ENCODE data around the gene ADH6. TPM values are rescaled to one million over a fixed set of nuclear protein-coding genes. Genes with fewer than 3 reads are reported as not detected.

The ADH6 gene
- total RNA-seq, 1 experiment from 2014 or later = not detected

- peaks cover 27 to 29% of the 10 kb centered on the region in 2 experiments for H3K4me1 Mint-ChIP-seq
- Histone ChIP-seq H2BK12ac (ENCODE audit: insufficient read length, low read depth, low read length) (no peak overlapping the region), H3K23ac (ENCODE audit: insufficient read length, low read depth, low read length) (no peak overlapping the region), H2BK20ac (ENCODE audit: low read depth, low read length, poor library complexity, severe bottlenecking) (no peak overlapping the region), H2AFZ (ENCODE audit: low read length) (no peak overlapping the region), H3K27me3 (ENCODE audit: insufficient read depth, low read length) (no peaks in the 10 kb centered on the region), H3T11ph (ENCODE audit: low read length) (no peak overlapping the region), H2BK120ac (ENCODE audit: low read depth, low read length, poor library complexity, severe bottlenecking) (no peak overlapping the region), H4K20me1 (ENCODE audit: control insufficient read depth, insufficient read depth, insufficient read length) (no peaks in the 10 kb centered on the region), H4K5ac (ENCODE audit: insufficient read length, low read depth, low read length) (no peak overlapping the region), H2BK15ac (ENCODE audit: low read depth, low read length) (no peak overlapping the region), H4K91ac (ENCODE audit: insufficient read length, low read depth, low read length) (no peak overlapping the region), H3K18ac (ENCODE audit: insufficient read length, low read depth, low read length) (no peak overlapping the region), H3K9ac (ENCODE audit: extremely low read depth, insufficient read length, low read length) (no peak overlapping the region), H3K56ac (ENCODE audit: insufficient read length, low read depth, low read length) (no peak overlapping the region), H3K27ac (ENCODE audit: insufficient read length, low read depth, low read length) (no peak overlapping the region), H3K9me3 (ENCODE audit: control insufficient read depth, low read depth, low read length) (no peaks in the 10 kb centered on the region), H3K4ac (ENCODE audit: low read depth, low read length) (no peak overlapping the region), H4K8ac (replicated peaks; ENCODE audit: insufficient read length, low read depth, low read length) (no peak overlapping the region), H2BK5ac (ENCODE audit: insufficient read length, low read length) (no peak overlapping the region), H3K79me1 (ENCODE audit: insufficient read depth, low read depth, low read length, poor library complexity, severe bottlenecking) (no peaks in the 10 kb centered on the region), H3K79me2 (ENCODE audit: insufficient read depth, low read length) (no peaks in the 10 kb centered on the region), H3K23me2 (ENCODE audit: insufficient read length, low read depth, low read length, poor library complexity, severe bottlenecking) (no peaks in the 10 kb centered on the region), H3K4me2 (ENCODE audit: insufficient read depth, insufficient read length, low read length) (no peak overlapping the region), H2AK5ac (ENCODE audit: insufficient read length, low read length) (no peak overlapping the region), H3K14ac (ENCODE audit: insufficient read depth, low read length) (no peak overlapping the region), H3K4me1 (ENCODE audit: insufficient read depth, low read length) (peaks cover 8% of the 10 kb centered on the region; the same call in 1 of the 2 replicates)
- no peak overlapping the region for H3K4me3 Mint-ChIP-seq
- TF ChIP-seq, protein P1, sequence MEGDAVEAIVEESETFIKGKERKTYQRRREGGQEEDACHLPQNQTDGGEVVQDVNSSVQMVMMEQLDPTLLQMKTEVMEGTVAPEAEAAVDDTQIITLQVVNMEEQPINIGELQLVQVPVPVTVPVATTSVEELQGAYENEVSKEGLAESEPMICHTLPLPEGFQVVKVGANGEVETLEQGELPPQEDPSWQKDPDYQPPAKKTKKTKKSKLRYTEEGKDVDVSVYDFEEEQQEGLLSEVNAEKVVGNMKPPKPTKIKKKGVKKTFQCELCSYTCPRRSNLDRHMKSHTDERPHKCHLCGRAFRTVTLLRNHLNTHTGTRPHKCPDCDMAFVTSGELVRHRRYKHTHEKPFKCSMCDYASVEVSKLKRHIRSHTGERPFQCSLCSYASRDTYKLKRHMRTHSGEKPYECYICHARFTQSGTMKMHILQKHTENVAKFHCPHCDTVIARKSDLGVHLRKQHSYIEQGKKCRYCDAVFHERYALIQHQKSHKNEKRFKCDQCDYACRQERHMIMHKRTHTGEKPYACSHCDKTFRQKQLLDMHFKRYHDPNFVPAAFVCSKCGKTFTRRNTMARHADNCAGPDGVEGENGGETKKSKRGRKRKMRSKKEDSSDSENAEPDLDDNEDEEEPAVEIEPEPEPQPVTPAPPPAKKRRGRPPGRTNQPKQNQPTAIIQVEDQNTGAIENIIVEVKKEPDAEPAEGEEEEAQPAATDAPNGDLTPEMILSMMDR (conservative IDR thresholded peaks at IDR 0.05) = peak; percentile 36; the same call in 2 of the 3 replicates
- H3K9me3 Mint-ChIP-seq = no peaks in the 10 kb centered on the region
- WGBS (ENCODE audit: extremely low coverage, insufficient read length, low lambda C conversion rate) = no CpG with 5 or more reads among the region's 5 CpGs
- DNase-seq = no peak
- H3K27me3 Mint-ChIP-seq (ENCODE audit: low read depth) = no peaks in the 10 kb centered on the region
- no peak overlapping the region for H3K27ac Mint-ChIP-seq
- H3K36me3 Mint-ChIP-seq (ENCODE audit: insufficient read depth in 1 of 3, low read depth in 3 of 3) = no peaks in the 10 kb centered on the region
Measured at GRCh38 chr4:99205153-99205979, 13.7 kb downstream of the ADH6 start.

Measured in H9 (cell line).